Endothelial cell of umbilical vein (primary cell): ENCODE results near the gene TSEN2. TPM values are rescaled to one million over a fixed set of nuclear protein-coding genes. Genes with fewer than 3 reads are reported as not detected.
A peak's percentile ranks its signal among the peaks of the same experiment; 100 is the strongest.

Source experiments
- BruUV-seq: library from RNA; stranded (reverse); fragments of 400-500 nt; replicated peaks from 2 replicates; lab custom pipeline; 2021; lab: Mats Ljungman, UMichigan
- CTCF ChIA-PET: fragments of 300-600, 350-600 bp; sonication (Branson Sonifier 250); formaldehyde crosslinking; loops from one replicate; lab custom pipeline; 2021; ENCODE audit warnings: antibody characterized with exemption, inconsistent platforms; lab: Charles Lee
- POLR2A ChIA-PET: fragments of 300-600, 350-600 bp; sonication (Branson Sonifier 250); formaldehyde crosslinking; loops from one replicate; lab custom pipeline; 2021; ENCODE audit warnings: antibody characterized with exemption, inconsistent platforms; lab: Charles Lee
- DNase-seq: peaks from one replicate; pipeline ENCODE4 v3.0.0-alpha.2; 2011; ENCODE audit warnings: low read depth, low spot score
- FAIRE-seq: peaks from 2 replicates; lab custom pipeline; 2011; peaks lifted over from hg19 to GRCh38; lab: Jason Lieb, UNC
- H2AFZ ChIP-seq: 2 replicates; pipeline ENCODE4 v1.6.0; 2012; ENCODE audit warnings: low read depth, low read length, control low read depth, inconsistent platforms
- H3K27ac ChIP-seq: 2 replicates; pipeline ENCODE4 v1.5.1; 2011; ENCODE audit warnings: low read depth, mild to moderate bottlenecking, control low read depth, low read length, moderate library complexity; ENCODE audit not compliant: insufficient read depth
- H3K27me3 ChIP-seq, 2 experiments: 2 replicates each; pipeline versions ENCODE4 v1.6.0 to v1.6.1; 2011; ENCODE audit warnings: low read length in 2 of 2, mixed read lengths in 1 of 2; ENCODE audit not compliant: control insufficient read depth in 2 of 2, insufficient read depth in 2 of 2
- H3K36me3 ChIP-seq, 2 experiments: 2 replicates in 1 of 2; 3 replicates in 1 of 2; pipeline ENCODE4 v1.5.1; 2011; ENCODE audit warnings: low read length in 2 of 2, mild to moderate bottlenecking in 1 of 2, moderate library complexity in 1 of 2; ENCODE audit not compliant: control insufficient read depth in 2 of 2, insufficient read depth in 2 of 2; ENCODE audit errors: extremely low read depth in 1 of 2
- H3K4me1 ChIP-seq: 3 replicates; pipeline ENCODE4 v1.5.1; 2011; ENCODE audit warnings: mild to moderate bottlenecking, low read length; ENCODE audit not compliant: control insufficient read depth, insufficient read depth; ENCODE audit errors: extremely low read depth
- H3K4me2 ChIP-seq: 2 replicates; pipeline ENCODE4 v1.6.1; 2011; ENCODE audit warnings: low read length, control low read depth, mixed read lengths; ENCODE audit not compliant: insufficient read depth
- H3K4me3 ChIP-seq, 3 experiments: fragments of 200-600 bp in 1 of 3; sonication (generic), shearing (Covaris generic) in 1 of 3; replicated peaks in 1 of 3; 2 replicates each; pipeline ENCODE4 v1.5.1; 2011 to 2016; ENCODE audit warnings: control low read depth in 3 of 3, low read length in 3 of 3, mild to moderate bottlenecking in 2 of 3, inconsistent platforms in 1 of 3, low read depth in 1 of 3, moderate library complexity in 1 of 3; ENCODE audit not compliant: insufficient read depth in 1 of 3
- H3K79me2 ChIP-seq: 2 replicates; pipeline ENCODE4 v1.6.0; 2012; ENCODE audit warnings: low read length, inconsistent platforms; ENCODE audit not compliant: control insufficient read depth, insufficient read depth
- H3K9ac ChIP-seq: replicated peaks from 2 replicates; pipeline ENCODE3; 2011; ENCODE audit warnings: low read length, control low read depth; ENCODE audit not compliant: insufficient read depth; ENCODE audit errors: extremely low read depth
- H3K9me1 ChIP-seq: replicated peaks from 3 replicates; pipeline ENCODE4 v1.6.0; 2011; ENCODE audit warnings: mild to moderate bottlenecking, low read length; ENCODE audit not compliant: control insufficient read depth, insufficient read depth; ENCODE audit errors: extremely low read depth
- H3K9me3 ChIP-seq: replicated peaks from 2 replicates; pipeline ENCODE4 v1.5.1; 2012; ENCODE audit warnings: low read length, inconsistent platforms; ENCODE audit not compliant: control insufficient read depth, insufficient read depth
- H4K20me1 ChIP-seq: replicated peaks from 2 replicates; pipeline ENCODE3; 2011; ENCODE audit warnings: mild to moderate bottlenecking, low read length; ENCODE audit not compliant: control insufficient read depth, insufficient read depth; ENCODE audit errors: extremely low read depth
- CTCF ChIP-seq, 2 donors: IDR thresholded peaks; 1 replicate in 1 of 2; 2 replicates in 1 of 2; pipeline ENCODE4 v1.5.1; 2011; ENCODE audit warnings: low read length in 2 of 2, mild to moderate bottlenecking in 2 of 2, moderate library complexity in 2 of 2, control low read depth in 1 of 2, inconsistent platforms in 1 of 2, low read depth in 1 of 2; ENCODE audit not compliant: insufficient read depth in 1 of 2; ENCODE audit errors: extremely low read depth in 1 of 2
- EZH2 ChIP-seq: IDR thresholded peaks from 2 replicates; pipeline ENCODE4 v1.6.1; 2012; ENCODE audit warnings: borderline replicate concordance, low read depth, mild to moderate bottlenecking, moderate library complexity, low read length, inconsistent platforms; ENCODE audit not compliant: severe bottlenecking
- FOS ChIP-seq: IDR thresholded peaks from 2 replicates; pipeline ENCODE4 v1.6.1; 2011; ENCODE audit warnings: mild to moderate bottlenecking, low read length, moderate library complexity, borderline replicate concordance; ENCODE audit not compliant: insufficient read depth
- GATA2 ChIP-seq: IDR thresholded peaks from 2 replicates; pipeline ENCODE4 v1.7.0; 2011; ENCODE audit warnings: low read depth, mild to moderate bottlenecking, moderate library complexity, mixed read lengths, low read length; ENCODE audit not compliant: insufficient read length, insufficient read depth
- MYC ChIP-seq: IDR thresholded peaks from one replicate; pipeline ENCODE4 v1.6.1; 2011; ENCODE audit warnings: mild to moderate bottlenecking, low read depth, low read length
- POLR2AphosphoS5 ChIP-seq: IDR thresholded peaks from 2 replicates; pipeline ENCODE4 v1.6.1; 2012; ENCODE audit warnings: low read depth, mild to moderate bottlenecking, control low read depth, low read length, moderate library complexity; ENCODE audit not compliant: insufficient read depth
- dilution Hi-C: fragments of 300-500 bp; cut with MboI; formaldehyde crosslinking; loops from one replicate; pipeline ENCODE4 v1.15.0; 2019; ENCODE audit warnings: low sequenced_read_pairs; ENCODE audit not compliant: extremely low pct_ligation_motif_present
- intact Hi-C: fragments of 100-400 bp; cut with micrococcal nuclease; formaldehyde crosslinking; loops from one replicate; pipeline ENCODE4 v1.10.0; 2022
- polyA plus RNA-seq, 4 experiments: library from polyadenylated mRNA; depleted of rRNA in 3 of 4; stranded (reverse) in 3 of 4; unstranded in 1 of 4; fragments of >200 nt; gene quantifications; 2 replicates each; pipeline versions ENCODE4 v1.2.1 to v1.2.3, GENCODE V29; 2011 to 2012; ENCODE audit warnings: missing spikeins in 1 of 4
- total RNA-seq: library from RNA; stranded (reverse); gene quantifications from 2 replicates; pipeline ENCODE4 v1.2.3, GENCODE V29; 2021

TSEN2 gene
- total and polyA plus RNA-seq, 2 donors (not counting 3 experiments of a cell fraction or from before 2014, with no cell fraction given) = 8.3 to 12.1 TPM

- H3K9me3 ChIP-seq = no peaks in the 10 kb centered on the region
- dilution Hi-C loops (no loop called here), intact Hi-C loops (no loop called here)
- no peak overlapping the region for H3K27ac ChIP-seq
- H3K79me2 ChIP-seq = no peaks in the 10 kb centered on the region
- no peaks in the 10 kb centered on the region for H4K20me1 ChIP-seq
- DNase-seq (no peak), FAIRE-seq (no peak)
- H2AFZ ChIP-seq = no peak overlapping the region
- ChIA-PET CTCF (no interaction called here), POLR2A (no interaction called here)
- no peak overlapping the region for H3K4me2 ChIP-seq
- H3K4me3 ChIP-seq = no peak overlapping the region
- peaks cover 11% of the 10 kb centered on the region for H3K4me1 ChIP-seq
- H3K9me1 ChIP-seq = no peaks in the 10 kb centered on the region
- no peak for TF ChIP-seq POLR2AphosphoS5
- no peak for TF ChIP-seq FOS
- BruUV-seq = no TSS peak
- H3K27me3 ChIP-seq = no peaks in the 10 kb centered on the region
- H3K9ac ChIP-seq = no peak overlapping the region
- H3K36me3 ChIP-seq = no peaks in the 10 kb centered on the region
These were observed 10.8 kb upstream of the TSEN2 start for GRCh38 chr3:12473511-12473910.

GRCh38 chr3:12476238-12476897 lies 7.9 kb upstream of the TSEN2 start:
- no TSS peak for BruUV-seq
- H3K9ac ChIP-seq = no peak overlapping the region
- ChIA-PET POLR2A (no interaction called here), CTCF (interaction anchor here (0.7 to 7.9 kb wide), 8 partner anchors 17 to 339 kb away, joined by 3 to 256 read pairs (median 4); no protein-coding TSS in a partner anchor)
- peak overlapping the region; percentile 35 for H3K4me2 ChIP-seq
- peaks cover 11% of the 10 kb centered on the region for H3K4me1 ChIP-seq
- H3K9me1 ChIP-seq = no peaks in the 10 kb centered on the region
- H3K27ac ChIP-seq = no peak overlapping the region
- no peaks in the 10 kb centered on the region for H3K79me2 ChIP-seq
- dilution Hi-C loops = no loop called here
- no peaks in the 10 kb centered on the region for H3K27me3 ChIP-seq
- intact Hi-C loops = loop anchor here (5.0 kb wide), 2 partner anchors 189 to 1099 kb away; partner anchors contain the start of gene PPARG
- H2AFZ ChIP-seq = peak overlapping the region; percentile 49
- no peaks in the 10 kb centered on the region for H3K9me3 ChIP-seq
- DNase-seq (peak; percentile 53), FAIRE-seq (peak; percentile 65)
- no peaks in the 10 kb centered on the region for H4K20me1 ChIP-seq
- H3K36me3 ChIP-seq = no peaks in the 10 kb centered on the region
- TF ChIP-seq CTCF (IDR thresholded peaks at IDR 0.05; ENCODE audit: extremely low read depth in 1 of 2, insufficient read depth in 1 of 2, low read depth in 1 of 2, low read length in 2 of 2) = no peak
- TF ChIP-seq POLR2AphosphoS5 = no peak
- no peak for TF ChIP-seq EZH2
- peak; percentile 36 for TF ChIP-seq FOS
- no peak for TF ChIP-seq GATA2
- no peak for TF ChIP-seq MYC
- no peak overlapping the region for H3K4me3 ChIP-seq
